Inferior parietal cortex (tissue), 1 donor: Measurements from ENCODE around the gene PTGFR.

ENCODE experiments used
- DNase-seq: peaks from one replicate; pipeline ENCODE4 v3.0.0-alpha.2; 2016; ENCODE audit errors: extremely low spot score

PTGFR gene

DNA sequence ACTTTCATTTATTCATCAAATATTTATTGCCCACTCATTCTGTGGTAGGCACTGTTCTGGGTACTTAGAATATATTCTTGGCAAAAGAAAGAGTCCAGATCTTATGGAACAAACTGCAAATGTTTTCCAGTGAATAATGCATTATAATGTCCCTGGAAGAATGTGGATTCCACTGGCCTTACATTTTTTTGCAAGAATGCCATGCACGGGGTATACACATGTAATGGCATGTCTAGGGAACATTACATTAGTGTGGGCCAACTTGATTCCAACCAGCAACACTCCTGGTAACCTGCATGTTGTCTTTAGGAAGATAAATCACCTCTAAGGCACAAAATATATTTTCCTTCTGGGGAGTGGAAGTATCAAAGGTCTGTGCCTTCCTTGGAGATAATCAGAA is 96.4 kb downstream of the PTGFR start:
- no peak for DNase-seq
